Central memory CD8-positive, alpha-beta T cell (primary cell): ENCODE results near the gene SMCO1.
"Not testable (repeated sequence)": the region's sequence is repeated elsewhere in the genome, so short reads cannot be mapped to it uniquely, and the experiment has no call there.

Experiments
- ATAC-seq: fragments of 150-1000 bp; cut with Tn5 transposase; replicated peaks from 2 replicates; pipeline ENCODE4 v1.10.0; 2022; ENCODE audit warnings: mild to moderate bottlenecking, moderate FRiP score, moderate number of reproducible peaks; ENCODE audit not compliant: poor library complexity, severe bottlenecking; ENCODE audit errors: extremely low read depth
- DNase-seq, 2 donors: peaks; one replicate each; pipeline ENCODE4 v3.0.0; 2021; ENCODE audit warnings: low spot score in 2 of 2
- H3K27ac Mint-ChIP-seq: one replicate; pipeline ENCODE4 v1.8.0; 2022; ENCODE audit warnings: low read depth, mild to moderate bottlenecking, moderate library complexity, mixed read lengths
- H3K27me3 Mint-ChIP-seq: one replicate; pipeline ENCODE4 v1.8.0; 2022; ENCODE audit warnings: mixed read lengths
- H3K36me3 Mint-ChIP-seq: one replicate; pipeline ENCODE4 v1.8.0; 2022; ENCODE audit warnings: mild to moderate bottlenecking, moderate library complexity, mixed read lengths; ENCODE audit not compliant: insufficient read depth
- H3K4me1 Mint-ChIP-seq: one replicate; pipeline ENCODE4 v1.8.0; 2022; ENCODE audit warnings: mixed read lengths
- H3K4me3 Mint-ChIP-seq: one replicate; pipeline ENCODE4 v1.8.0; 2022; ENCODE audit warnings: mild to moderate bottlenecking, moderate library complexity, mixed read lengths
- H3K9me3 Mint-ChIP-seq: one replicate; pipeline ENCODE4 v1.8.0; 2022; ENCODE audit warnings: mixed read lengths

SMCO1 gene

GRCh38 chr3:196514913-196515621 lies at the start of gene SMCO1:
TSS of gene SMCO1 (minus strand) at chr3:196515346. CDS start at chr3:196515209, 137 bp downstream.
- H3K36me3 Mint-ChIP-seq, result no peaks in the 10 kb centered on the region
- no peak within 1 kb of the TSS for H3K27ac Mint-ChIP-seq
- H3K4me1 Mint-ChIP-seq, result no peaks in the 10 kb centered on the region
- H3K9me3 Mint-ChIP-seq, result peaks cover under 1% of the 10 kb centered on the region
- H3K4me3 Mint-ChIP-seq, result no peak within 1 kb of the TSS
- ATAC-seq (no peak), DNase-seq (no peak)
- peaks cover 25% of the 10 kb centered on the region for H3K27me3 Mint-ChIP-seq

- Mint-ChIP-seq H3K27me3 (no peaks in the 10 kb centered on the region), H3K27ac (no peak overlapping the region), H3K4me3 (no peak overlapping the region), H3K36me3 (peaks cover 17% of the 10 kb centered on the region), H3K4me1 (peaks cover 14% of the 10 kb centered on the region), H3K9me3 (no peaks in the 10 kb centered on the region)
- DNase-seq (no peak), ATAC-seq (no peak)
These were observed 48.6 kb upstream of the SMCO1 start for GRCh38 chr3:196563721-196564225.

GRCh38 chr3:196559826-196560225 lies 44.7 kb upstream of the SMCO1 start:
- Mint-ChIP-seq H3K9me3 (no peaks in the 10 kb centered on the region), H3K36me3 (peaks cover 12% of the 10 kb centered on the region), H3K27ac (no peak overlapping the region), H3K27me3 (no peaks in the 10 kb centered on the region), H3K4me3 (no peak overlapping the region), H3K4me1 (peaks cover 7% of the 10 kb centered on the region)
- DNase-seq (no peak), ATAC-seq (no peak)

- DNase-seq (no peak), ATAC-seq (no peak)
- Mint-ChIP-seq H3K27me3 (no peaks in the 10 kb centered on the region), H3K4me1 (peaks cover 7% of the 10 kb centered on the region), H3K4me3 (no peak overlapping the region), H3K9me3 (no peaks in the 10 kb centered on the region), H3K36me3 (peaks cover 17% of the 10 kb centered on the region), H3K27ac (no peak overlapping the region)
These were observed 43.3 kb upstream of the SMCO1 start for GRCh38 chr3:196558476-196558875.

- Mint-ChIP-seq H3K9me3 (no peaks in the 10 kb centered on the region), H3K36me3 (peaks cover 16% of the 10 kb centered on the region), H3K4me1 (peaks cover 7% of the 10 kb centered on the region), H3K4me3 (no peak overlapping the region), H3K27ac (no peak overlapping the region), H3K27me3 (no peaks in the 10 kb centered on the region)
- ATAC-seq (no peak), DNase-seq (no peak)
These were observed 42.1 kb upstream of the SMCO1 start for GRCh38 chr3:196557236-196557635.

- Mint-ChIP-seq H3K27me3 (no peaks in the 10 kb centered on the region), H3K4me1 (peaks cover 7% of the 10 kb centered on the region), H3K36me3 (peaks cover 12% of the 10 kb centered on the region), H3K9me3 (peaks cover under 1% of the 10 kb centered on the region), H3K4me3 (no peak overlapping the region), H3K27ac (no peak overlapping the region)
- ATAC-seq (no peak), DNase-seq (no peak)
These were observed 40.1 kb upstream of the SMCO1 start for GRCh38 chr3:196555295-196555694.

- H3K27me3 Mint-ChIP-seq, result no peaks in the 10 kb centered on the region
- no peak for ATAC-seq
- H3K27ac Mint-ChIP-seq, result no peak overlapping the region
- peaks cover 4% of the 10 kb centered on the region for H3K4me1 Mint-ChIP-seq
- peaks cover 12% of the 10 kb centered on the region for H3K36me3 Mint-ChIP-seq
- no peak for DNase-seq
- no peak overlapping the region for H3K4me3 Mint-ChIP-seq
- peaks cover 8% of the 10 kb centered on the region for H3K9me3 Mint-ChIP-seq
These were observed 39.1 kb upstream of the SMCO1 start for GRCh38 chr3:196554205-196554604.

GRCh38 chr3:196553551-196553950 lies 38.4 kb upstream of the SMCO1 start:
- Mint-ChIP-seq H3K4me3 (no peak overlapping the region), H3K4me1 (no peaks in the 10 kb centered on the region), H3K9me3 (peaks cover 9% of the 10 kb centered on the region), H3K36me3 (peaks cover 12% of the 10 kb centered on the region), H3K27me3 (no peaks in the 10 kb centered on the region), H3K27ac (no peak overlapping the region)
- DNase-seq (no peak), ATAC-seq (no peak)

- no peak overlapping the region for H3K4me3 Mint-ChIP-seq
- peaks cover 12% of the 10 kb centered on the region for H3K36me3 Mint-ChIP-seq
- H3K27ac Mint-ChIP-seq, result no peak overlapping the region
- DNase-seq (no peak), ATAC-seq (no peak)
- peaks cover 15% of the 10 kb centered on the region for H3K9me3 Mint-ChIP-seq
- no peaks in the 10 kb centered on the region for H3K27me3 Mint-ChIP-seq
- no peaks in the 10 kb centered on the region for H3K4me1 Mint-ChIP-seq
These were observed 37.1 kb upstream of the SMCO1 start for GRCh38 chr3:196552253-196552652.

- H3K27ac Mint-ChIP-seq, H3K4me1 Mint-ChIP-seq, H3K4me3 Mint-ChIP-seq, H3K27me3 Mint-ChIP-seq, DNase-seq, ATAC-seq, H3K36me3 Mint-ChIP-seq: not testable (repeated sequence)
- H3K9me3 Mint-ChIP-seq, result peaks cover 15% of the 10 kb centered on the region
These were observed 35.0 kb upstream of the SMCO1 start for GRCh38 chr3:196550172-196550571.

GRCh38 chr3:196549312-196549711 lies 34.2 kb upstream of the SMCO1 start:
- peaks cover 15% of the 10 kb centered on the region for H3K9me3 Mint-ChIP-seq
- not testable (repeated sequence) for H3K4me1 Mint-ChIP-seq, ATAC-seq, H3K27ac Mint-ChIP-seq, H3K4me3 Mint-ChIP-seq, H3K27me3 Mint-ChIP-seq, DNase-seq, H3K36me3 Mint-ChIP-seq

GRCh38 chr3:196547067-196547466 lies 31.9 kb upstream of the SMCO1 start:
- no peak for ATAC-seq
- Mint-ChIP-seq H3K9me3 (peaks cover 15% of the 10 kb centered on the region), H3K4me3 (no peak overlapping the region)

GRCh38 chr3:196546537-196546936 lies 31.4 kb upstream of the SMCO1 start:
- no peak for DNase-seq
- peaks cover 8% of the 10 kb centered on the region for H3K27me3 Mint-ChIP-seq
- H3K27ac Mint-ChIP-seq, result no peak overlapping the region
- no peaks in the 10 kb centered on the region for H3K4me1 Mint-ChIP-seq
- peaks cover 15% of the 10 kb centered on the region for H3K9me3 Mint-ChIP-seq
- H3K36me3 Mint-ChIP-seq, result no peaks in the 10 kb centered on the region
- no peak for ATAC-seq
- H3K4me3 Mint-ChIP-seq, result no peak overlapping the region

More at GRCh38 chr3:196547067-196547466, 31.9 kb upstream of the SMCO1 start:
- Mint-ChIP-seq H3K36me3 (no peaks in the 10 kb centered on the region), H3K27me3 (peaks cover 8% of the 10 kb centered on the region), H3K27ac (no peak overlapping the region), H3K4me1 (no peaks in the 10 kb centered on the region)
- DNase-seq, result no peak
